Measurements from ENCODE around the gene GAREM2.

The GAREM2 gene

DNA sequence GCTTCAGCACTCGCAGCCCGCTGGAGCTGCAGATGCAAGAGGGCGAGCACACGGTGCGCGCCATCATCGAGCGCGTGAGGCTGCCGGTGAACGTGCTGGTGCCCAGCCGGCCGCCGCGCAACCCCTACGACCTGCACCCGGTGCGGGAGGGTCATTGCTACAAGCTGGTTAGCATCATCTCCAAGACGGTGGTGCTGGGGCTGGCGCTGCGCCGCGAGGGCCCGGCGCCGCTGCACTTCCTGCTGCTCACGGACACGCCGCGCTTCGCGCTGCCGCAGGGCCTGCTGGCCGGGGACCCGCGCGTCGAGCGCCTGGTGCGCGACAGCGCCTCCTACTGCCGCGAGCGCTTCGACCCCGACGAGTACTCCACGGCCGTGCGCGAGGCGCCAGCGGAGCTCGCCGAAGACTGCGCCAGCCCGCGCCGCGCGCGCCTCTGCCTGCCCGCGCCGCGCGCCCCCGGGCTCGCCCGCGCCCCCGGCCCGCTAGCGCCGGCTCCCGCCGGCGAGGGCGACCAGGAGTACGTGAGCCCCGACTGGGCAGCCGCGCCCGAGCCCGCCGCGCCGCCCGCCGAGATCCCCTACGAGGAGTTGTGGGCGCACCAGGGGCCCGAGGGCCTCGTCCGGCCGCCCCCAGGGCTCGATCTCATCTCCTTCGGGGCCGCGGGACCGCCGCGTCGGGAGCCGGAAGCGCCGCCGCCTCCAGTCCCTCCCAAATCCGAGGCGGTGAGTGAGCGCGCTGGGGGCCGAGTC lies 11.8 kb downstream of the GAREM2 start:
- Histone ChIP-seq H4K20me1 (ENCODE audit: insufficient read depth, low read length) (no peaks in the 10 kb centered on the region), H3K27ac (ENCODE audit: low read depth, low read length, poor library complexity, severe bottlenecking) (no peak overlapping the region), H3K9ac (ENCODE audit: low read length) (peak overlapping the region; percentile 57), H3K27me3 (ENCODE audit: insufficient read depth, low read length) (0 out of 2 replicates have a peak, but pooled peaks cover 7% of the 10 kb centered on the region), H3K9me2 (ENCODE audit: low read depth, low read length) (no peaks in the 10 kb centered on the region), H3K4me1 (ENCODE audit: insufficient read depth, low read length, severe bottlenecking) (peaks cover 12% of the 10 kb centered on the region), H3K9me3 (ENCODE audit: low read length) (no peaks in the 10 kb centered on the region), H3K4me3 (ENCODE audit: low read depth, low read length, poor library complexity, severe bottlenecking) (peak overlapping the region; percentile 64), H2AFZ (ENCODE audit: low read length) (no peak overlapping the region), H3K4me2 (ENCODE audit: low read length) (peak overlapping the region; percentile 69), H3K36me3 (ENCODE audit: insufficient read depth, low read length) (no peaks in the 10 kb centered on the region), H3K79me2 (ENCODE audit: insufficient read depth, low read length) (no peaks in the 10 kb centered on the region), H3F3A (ENCODE audit: insufficient read depth, low read length) (no peaks in the 10 kb centered on the region)
- TF ChIP-seq EZH2 (IDR thresholded peaks at IDR 0.05; ENCODE audit: borderline replicate concordance, low read length): no peak
- TF ChIP-seq, protein P1, sequence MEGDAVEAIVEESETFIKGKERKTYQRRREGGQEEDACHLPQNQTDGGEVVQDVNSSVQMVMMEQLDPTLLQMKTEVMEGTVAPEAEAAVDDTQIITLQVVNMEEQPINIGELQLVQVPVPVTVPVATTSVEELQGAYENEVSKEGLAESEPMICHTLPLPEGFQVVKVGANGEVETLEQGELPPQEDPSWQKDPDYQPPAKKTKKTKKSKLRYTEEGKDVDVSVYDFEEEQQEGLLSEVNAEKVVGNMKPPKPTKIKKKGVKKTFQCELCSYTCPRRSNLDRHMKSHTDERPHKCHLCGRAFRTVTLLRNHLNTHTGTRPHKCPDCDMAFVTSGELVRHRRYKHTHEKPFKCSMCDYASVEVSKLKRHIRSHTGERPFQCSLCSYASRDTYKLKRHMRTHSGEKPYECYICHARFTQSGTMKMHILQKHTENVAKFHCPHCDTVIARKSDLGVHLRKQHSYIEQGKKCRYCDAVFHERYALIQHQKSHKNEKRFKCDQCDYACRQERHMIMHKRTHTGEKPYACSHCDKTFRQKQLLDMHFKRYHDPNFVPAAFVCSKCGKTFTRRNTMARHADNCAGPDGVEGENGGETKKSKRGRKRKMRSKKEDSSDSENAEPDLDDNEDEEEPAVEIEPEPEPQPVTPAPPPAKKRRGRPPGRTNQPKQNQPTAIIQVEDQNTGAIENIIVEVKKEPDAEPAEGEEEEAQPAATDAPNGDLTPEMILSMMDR (IDR thresholded peaks at IDR 0.05; ENCODE audit: low read length): peak; percentile 49

DNA sequence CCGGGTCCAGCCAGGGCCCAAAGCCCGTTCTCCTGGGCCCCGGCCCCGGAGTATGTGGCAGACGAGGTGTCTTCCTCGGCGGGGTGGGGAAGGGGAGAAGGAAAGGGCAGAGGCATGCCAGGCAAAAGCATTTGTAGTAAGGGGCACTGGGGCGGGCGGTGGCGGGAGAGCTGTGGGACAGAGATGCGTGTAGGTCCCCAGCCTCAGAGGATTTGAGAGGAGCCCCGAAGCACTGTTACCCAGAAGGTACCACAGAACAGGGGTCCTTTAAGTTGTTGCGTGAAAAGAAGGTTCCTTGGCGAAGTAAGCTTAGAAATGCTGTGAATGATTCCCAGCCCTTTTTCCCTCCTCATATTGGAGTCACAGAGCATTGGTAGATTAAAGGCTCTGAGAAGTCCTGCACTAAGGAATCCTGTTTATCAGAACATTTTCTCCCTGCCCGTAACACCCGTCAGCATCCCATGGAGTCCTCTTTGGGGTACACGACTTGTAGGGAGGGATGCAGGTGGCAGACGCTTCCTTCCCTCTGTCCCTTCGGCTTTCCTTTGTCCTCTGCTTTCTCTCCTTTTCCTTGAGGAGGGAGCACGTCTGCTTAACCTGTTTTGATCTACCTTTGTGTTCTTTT lies 12.5 kb downstream of the GAREM2 start:
- Histone ChIP-seq H3K9ac (ENCODE audit: low read length) (peak overlapping the region; percentile 57), H3K9me3 (ENCODE audit: low read length) (no peaks in the 10 kb centered on the region), H3K9me2 (ENCODE audit: low read depth, low read length) (no peaks in the 10 kb centered on the region), H3K4me1 (ENCODE audit: insufficient read depth, low read length, severe bottlenecking) (peaks cover 12% of the 10 kb centered on the region), H3K27me3 (ENCODE audit: insufficient read depth, low read length) (0 out of 2 replicates have a peak, but pooled peaks cover 7% of the 10 kb centered on the region), H4K20me1 (ENCODE audit: insufficient read depth, low read length) (no peaks in the 10 kb centered on the region), H3K36me3 (ENCODE audit: insufficient read depth, low read length) (peaks cover 1% of the 10 kb centered on the region), H3K27ac (ENCODE audit: low read depth, low read length, poor library complexity, severe bottlenecking) (no peak overlapping the region), H2AFZ (ENCODE audit: low read length) (no peak overlapping the region), H3F3A (ENCODE audit: insufficient read depth, low read length) (no peaks in the 10 kb centered on the region), H3K4me2 (ENCODE audit: low read length) (peak overlapping the region; percentile 69), H3K4me3 (ENCODE audit: low read depth, low read length, poor library complexity, severe bottlenecking) (peak overlapping the region; percentile 64), H3K79me2 (ENCODE audit: insufficient read depth, low read length) (no peaks in the 10 kb centered on the region)
- no peak for TF ChIP-seq EZH2 (IDR thresholded peaks at IDR 0.05; ENCODE audit: borderline replicate concordance, low read length)
- TF ChIP-seq, protein P1 (IDR thresholded peaks at IDR 0.05; ENCODE audit: low read length): no peak

DNA sequence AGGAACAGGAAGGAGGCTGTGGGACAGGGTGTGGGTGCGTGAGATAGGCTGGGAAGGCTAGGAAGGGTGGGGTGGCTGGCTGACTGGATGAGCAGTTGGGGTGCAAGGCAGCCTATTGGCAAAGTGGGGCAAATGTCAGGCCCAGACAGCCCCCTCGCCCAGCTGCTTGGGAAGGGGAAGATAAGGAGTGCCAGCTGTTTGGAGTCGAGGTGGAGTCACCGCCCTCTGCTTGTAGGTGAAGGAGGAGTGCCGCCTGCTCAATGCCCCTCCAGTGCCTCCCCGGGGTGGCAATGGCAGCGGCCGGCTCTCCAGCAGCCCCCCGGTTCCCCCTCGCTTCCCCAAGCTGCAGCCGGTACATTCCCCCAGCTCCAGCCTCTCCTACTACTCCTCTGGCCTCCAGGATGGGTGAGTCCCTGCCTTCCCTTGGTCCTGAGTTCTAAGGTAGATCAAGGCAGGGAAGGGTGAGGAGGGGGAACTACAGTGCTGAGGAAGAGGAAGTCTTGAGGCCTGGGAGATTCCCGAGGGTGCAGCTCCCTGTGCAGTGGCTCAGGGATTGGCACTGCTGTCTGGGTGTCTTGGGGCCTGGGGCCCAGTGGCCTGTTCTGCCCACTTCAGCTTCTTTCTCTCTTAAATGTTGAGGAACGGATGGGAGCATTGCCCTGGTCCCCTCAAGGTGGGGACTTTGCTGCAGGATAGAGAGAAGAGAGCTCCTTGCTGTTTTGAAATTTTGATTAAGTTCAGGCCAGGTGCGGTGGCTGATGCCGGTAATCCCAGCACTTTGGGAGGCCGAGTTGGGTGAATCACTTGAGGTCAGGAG lies 13.3 kb downstream of the GAREM2 start:
- Histone ChIP-seq H2AFZ (ENCODE audit: low read length) (no peak overlapping the region), H3K79me2 (ENCODE audit: insufficient read depth, low read length) (no peaks in the 10 kb centered on the region), H3K9me2 (ENCODE audit: low read depth, low read length) (no peaks in the 10 kb centered on the region), H3F3A (ENCODE audit: insufficient read depth, low read length) (no peaks in the 10 kb centered on the region), H3K36me3 (ENCODE audit: insufficient read depth, low read length) (peaks cover 9% of the 10 kb centered on the region), H3K4me3 (ENCODE audit: low read depth, low read length, poor library complexity, severe bottlenecking) (peak overlapping the region; percentile 64), H3K4me1 (ENCODE audit: insufficient read depth, low read length, severe bottlenecking) (peaks cover 12% of the 10 kb centered on the region), H3K9ac (ENCODE audit: low read length) (no peak overlapping the region), H3K4me2 (ENCODE audit: low read length) (peak overlapping the region; percentile 69; the same call in 1 of the 2 replicates), H3K9me3 (ENCODE audit: low read length) (no peaks in the 10 kb centered on the region), H3K27ac (ENCODE audit: low read depth, low read length, poor library complexity, severe bottlenecking) (no peak overlapping the region), H3K27me3 (ENCODE audit: insufficient read depth, low read length) (0 out of 2 replicates have a peak, but pooled peaks cover 7% of the 10 kb centered on the region), H4K20me1 (ENCODE audit: insufficient read depth, low read length) (no peaks in the 10 kb centered on the region)
- TF ChIP-seq, protein P1 (IDR thresholded peaks at IDR 0.05; ENCODE audit: low read length): no peak
- no peak for TF ChIP-seq EZH2 (IDR thresholded peaks at IDR 0.05; ENCODE audit: borderline replicate concordance, low read length)
